ENCODE results near the gene BCR. TPM values are rescaled to one million over a fixed set of nuclear protein-coding genes. Genes with fewer than 3 reads are reported as not detected.

BCR gene
- total and polyA plus RNA-seq, 2 donors (not counting 1 experiment from before 2014, with no cell fraction given) = 30.2 to 46.4 TPM

GRCh38 chr22:23236026-23236425, 55.7 kb downstream of the BCR start:
- Histone ChIP-seq H3K79me2 (ENCODE audit: control insufficient read depth, insufficient read depth, low read length) (peaks cover 86% of the 10 kb centered on the region), H3K27ac (ENCODE audit: low read length in 2 of 2) (no peak overlapping the region), H2AFZ (ENCODE audit: insufficient read depth, low read depth, low read length, poor library complexity, severe bottlenecking) (no peak overlapping the region), H3K4me1 (ENCODE audit: control insufficient read depth in 2 of 2, insufficient read depth in 2 of 2, low read length in 2 of 2) (peaks cover 15 to 25% of the 10 kb centered on the region in 2 donors), H3K4me3 (ENCODE audit: control extremely low read depth in 1 of 5, extremely low read depth in 1 of 5, insufficient read depth in 1 of 5, low read depth in 2 of 5, low read length in 4 of 5) (no peak overlapping the region), H3K4me2 (replicated peaks; ENCODE audit: low read depth, low read length, poor library complexity, severe bottlenecking) (no peak overlapping the region), H4K20me1 (ENCODE audit: control insufficient read depth, insufficient read depth, low read length, poor library complexity, severe bottlenecking) (peaks cover 63% of the 10 kb centered on the region), H3K27me3 (replicated peaks in 1 of 4; ENCODE audit: control extremely low read depth in 1 of 4, control insufficient read depth in 3 of 4, insufficient read depth in 4 of 4, low read length in 3 of 4) (peaks cover 0 to 3% (median 0%) of the 10 kb centered on the region in 4 experiments), H3K9ac (ENCODE audit: low read length) (no peak overlapping the region), H3K36me3 (replicated peaks in 1 of 2; ENCODE audit: control extremely low read depth in 1 of 2, control insufficient read depth in 1 of 2, extremely low read depth in 1 of 2, insufficient read depth in 2 of 2, low read length in 1 of 2) (no peaks in the 10 kb centered on the region), H3K9me3 (ENCODE audit: control extremely low read depth in 1 of 3, control insufficient read depth in 2 of 3, insufficient read depth in 1 of 3, low read length in 2 of 3) (peaks cover 0 to 10% (median 0%) of the 10 kb centered on the region in 3 donors)
- Mint-ChIP-seq H3K27ac (no peak overlapping the region), H3K9me3 (ENCODE audit: insufficient read depth) (no peaks in the 10 kb centered on the region), H3K27me3 (no peaks in the 10 kb centered on the region), H3K4me1 (peaks cover 28% of the 10 kb centered on the region), H3K4me3 (no peak overlapping the region)
- ChIA-PET CTCF (no interaction called here), POLR2A (no interaction called here)
- DNase-seq (no peak), ATAC-seq (ENCODE audit: low read depth) (no peak)
- 90% methylated on average over 1 of the region's 3 CpGs for WGBS (ENCODE audit: insufficient coverage)
- intact Hi-C loops (cut with micrococcal nuclease) = no loop called here
- TF ChIP-seq CTCF (IDR thresholded peaks at IDR 0.05) (no peak), EZH2 (IDR thresholded peaks at IDR 0.05; ENCODE audit: borderline replicate concordance, insufficient read depth, low read depth, low read length, poor library complexity, severe bottlenecking) (no peak)

- H3K27ac Mint-ChIP-seq = no peak overlapping the region
- no peak overlapping the region for H3K4me3 Mint-ChIP-seq
Measured at GRCh38 chr22:23236440-23237184, 56.3 kb downstream of the BCR start.

More at GRCh38 chr22:23236440-23237184, 56.3 kb downstream of the BCR start:
- intact Hi-C loops (cut with micrococcal nuclease) = no loop called here
- Mint-ChIP-seq H3K4me1 (peaks cover 32% of the 10 kb centered on the region), H3K9me3 (ENCODE audit: insufficient read depth) (no peaks in the 10 kb centered on the region), H3K27me3 (no peaks in the 10 kb centered on the region)
- no peak for TF ChIP-seq CTCF (IDR thresholded peaks at IDR 0.05)
- TF ChIP-seq EZH2 (IDR thresholded peaks at IDR 0.05; ENCODE audit: borderline replicate concordance, insufficient read depth, low read depth, low read length, poor library complexity, severe bottlenecking) = no peak
- H3K9me3 ChIP-seq (ENCODE audit: control extremely low read depth in 1 of 3, control insufficient read depth in 2 of 3, insufficient read depth in 1 of 3, low read length in 2 of 3) = peaks cover 0 to 10% (median 0%) of the 10 kb centered on the region in 3 donors
- WGBS (ENCODE audit: insufficient coverage) = 94% methylated on average over 12 of the region's 14 CpGs
- peaks cover 61% of the 10 kb centered on the region for H4K20me1 ChIP-seq (ENCODE audit: control insufficient read depth, insufficient read depth, low read length, poor library complexity, severe bottlenecking)
- ChIA-PET CTCF (interaction anchor here (1.2 kb wide), 1 partner anchor 45 kb away, joined by 6 read pairs; no protein-coding TSS in a partner anchor), POLR2A (no interaction called here)
- no peak overlapping the region for H3K9ac ChIP-seq (ENCODE audit: low read length)
- peaks cover 20 to 31% of the 10 kb centered on the region in 2 donors for H3K4me1 ChIP-seq (ENCODE audit: control insufficient read depth in 2 of 2, insufficient read depth in 2 of 2, low read length in 2 of 2)
- H3K79me2 ChIP-seq (ENCODE audit: control insufficient read depth, insufficient read depth, low read length) = peaks cover 86% of the 10 kb centered on the region
- H2AFZ ChIP-seq (ENCODE audit: insufficient read depth, low read depth, low read length, poor library complexity, severe bottlenecking) = no peak overlapping the region
- H3K27ac ChIP-seq (ENCODE audit: low read length in 2 of 2) = no peak overlapping the region
- no peak overlapping the region for H3K4me2 ChIP-seq (replicated peaks; ENCODE audit: low read depth, low read length, poor library complexity, severe bottlenecking)
- ATAC-seq (ENCODE audit: low read depth) = no peak
- no peak overlapping the region for H3K4me3 ChIP-seq (ENCODE audit: control extremely low read depth in 1 of 5, extremely low read depth in 1 of 5, insufficient read depth in 1 of 5, low read depth in 2 of 5, low read length in 4 of 5)
- no peak for DNase-seq
- H3K36me3 ChIP-seq (replicated peaks in 1 of 2; ENCODE audit: control extremely low read depth in 1 of 2, control insufficient read depth in 1 of 2, extremely low read depth in 1 of 2, insufficient read depth in 2 of 2, low read length in 1 of 2) = no peaks in the 10 kb centered on the region
- H3K27me3 ChIP-seq (replicated peaks in 1 of 4; ENCODE audit: control extremely low read depth in 1 of 4, control insufficient read depth in 3 of 4, insufficient read depth in 4 of 4, low read length in 3 of 4) = peaks cover 0 to 3% (median 0%) of the 10 kb centered on the region in 4 experiments

All from B cell (primary cell).